ENCODE data around the gene TMTC3. TPM values are rescaled to one million over a fixed set of nuclear protein-coding genes. Genes with fewer than 3 reads are reported as not detected.

Gene TMTC3
- total RNA-seq, 2 experiments from 2014 or later = 5.5 to 9.4 TPM

- no peaks in the 10 kb centered on the region for H4K20me1 ChIP-seq (ENCODE audit: insufficient read depth, low read length)
- H3K9me2 ChIP-seq (ENCODE audit: insufficient read depth, low read length) = no peaks in the 10 kb centered on the region
- intact Hi-C loops (cut with micrococcal nuclease; ENCODE audit: unreplicated experiment) = no loop called here
- no TSS peak for BruUV-seq (replicated peaks)
- no peaks in the 10 kb centered on the region for H3K36me3 ChIP-seq (ENCODE audit: insufficient read depth, low read length)
- POLR2A ChIA-PET = interaction anchor here (1.1 kb wide), 1 partner anchor 30 kb away, joined by 4 read pairs; no protein-coding TSS in a partner anchor
- H2AFZ ChIP-seq (ENCODE audit: low read length) = no peak overlapping the region
- H3K79me2 ChIP-seq (ENCODE audit: insufficient read depth, low read depth, low read length) = no peaks in the 10 kb centered on the region
- DNase-seq (ENCODE audit: low spot score) = no peak
- no peak overlapping the region for H3K4me2 ChIP-seq (ENCODE audit: low read length)
- H3K9me3 ChIP-seq (ENCODE audit: low read length) = no peaks in the 10 kb centered on the region
- no peaks in the 10 kb centered on the region for H3K4me1 ChIP-seq (ENCODE audit: insufficient read depth, low read length, poor library complexity, severe bottlenecking)
- no peak overlapping the region for H3K27ac ChIP-seq (ENCODE audit: low read depth, low read length, poor library complexity, severe bottlenecking)
- no peak overlapping the region for H3K4me3 ChIP-seq (ENCODE audit: low read depth, low read length, poor library complexity, severe bottlenecking)
- no peak for TF ChIP-seq CTCF (conservative IDR thresholded peaks at IDR 0.05; ENCODE audit: low read length)
- TF ChIP-seq EZH2phosphoT487 (IDR thresholded peaks at IDR 0.05; ENCODE audit: borderline replicate concordance, low read depth, low read length) = no peak
- CTCF ChIA-PET (ENCODE audit: unreplicated experiment) = no interaction called here
These were observed 76.2 kb downstream of the TMTC3 start for GRCh38 chr12:88218293-88218692.

- TF ChIP-seq CTCF (conservative IDR thresholded peaks at IDR 0.05; ENCODE audit: low read length) = no peak
- TF ChIP-seq EZH2phosphoT487 (IDR thresholded peaks at IDR 0.05; ENCODE audit: borderline replicate concordance, low read depth, low read length) = no peak
- Histone ChIP-seq H3K9me3 (ENCODE audit: low read length) (no peaks in the 10 kb centered on the region), H3K4me2 (ENCODE audit: low read length) (no peak overlapping the region), H3K4me1 (ENCODE audit: insufficient read depth, low read length, poor library complexity, severe bottlenecking) (no peaks in the 10 kb centered on the region), H4K20me1 (ENCODE audit: insufficient read depth, low read length) (no peaks in the 10 kb centered on the region), H3K79me2 (ENCODE audit: insufficient read depth, low read depth, low read length) (no peaks in the 10 kb centered on the region), H3K27ac (ENCODE audit: low read depth, low read length, poor library complexity, severe bottlenecking) (no peak overlapping the region), H2AFZ (ENCODE audit: low read length) (no peak overlapping the region), H3K36me3 (ENCODE audit: insufficient read depth, low read length) (no peaks in the 10 kb centered on the region), H3K9me2 (ENCODE audit: insufficient read depth, low read length) (no peaks in the 10 kb centered on the region), H3K4me3 (ENCODE audit: low read depth, low read length, poor library complexity, severe bottlenecking) (no peak overlapping the region)
- no TSS peak for BruUV-seq (replicated peaks)
- ChIA-PET POLR2A (no interaction called here), CTCF (ENCODE audit: unreplicated experiment) (no interaction called here)
- no peak for DNase-seq (ENCODE audit: low spot score)
- intact Hi-C loops (cut with micrococcal nuclease; ENCODE audit: unreplicated experiment) = no loop called here
These were observed 77.8 kb downstream of the TMTC3 start for GRCh38 chr12:88219861-88220260.

GRCh38 chr12:88223519-88223918 lies 81.4 kb downstream of the TMTC3 start:
- H3K79me2 ChIP-seq (ENCODE audit: insufficient read depth, low read depth, low read length) = no peaks in the 10 kb centered on the region
- no TSS peak for BruUV-seq (replicated peaks)
- H2AFZ ChIP-seq (ENCODE audit: low read length) = no peak overlapping the region
- intact Hi-C loops (cut with micrococcal nuclease; ENCODE audit: unreplicated experiment) = no loop called here
- ChIA-PET POLR2A (no interaction called here), CTCF (ENCODE audit: unreplicated experiment) (no interaction called here)
- H3K27ac ChIP-seq (ENCODE audit: low read depth, low read length, poor library complexity, severe bottlenecking) = no peak overlapping the region
- H3K9me3 ChIP-seq (ENCODE audit: low read length) = no peaks in the 10 kb centered on the region
- no peak for DNase-seq (ENCODE audit: low spot score)
- H3K4me3 ChIP-seq (ENCODE audit: low read depth, low read length, poor library complexity, severe bottlenecking) = no peak overlapping the region
- TF ChIP-seq EZH2phosphoT487 (IDR thresholded peaks at IDR 0.05; ENCODE audit: borderline replicate concordance, low read depth, low read length) (no peak), CTCF (conservative IDR thresholded peaks at IDR 0.05; ENCODE audit: low read length) (no peak)
- H3K9me2 ChIP-seq (ENCODE audit: insufficient read depth, low read length) = no peaks in the 10 kb centered on the region
- H4K20me1 ChIP-seq (ENCODE audit: insufficient read depth, low read length) = no peaks in the 10 kb centered on the region
- H3K36me3 ChIP-seq (ENCODE audit: insufficient read depth, low read length) = no peaks in the 10 kb centered on the region
- no peak overlapping the region for H3K4me2 ChIP-seq (ENCODE audit: low read length)
- H3K4me1 ChIP-seq (ENCODE audit: insufficient read depth, low read length, poor library complexity, severe bottlenecking) = peaks cover 5% of the 10 kb centered on the region
